ENCODE measurements around the gene OR5AK2. TPM values are rescaled to one million over a fixed set of nuclear protein-coding genes. Genes with fewer than 3 reads are reported as not detected.

The OR5AK2 gene
- total and polyA plus RNA-seq, 2 of the 8 experiments (the other 6 are each of a cell fraction or from before 2014, with no cell fraction given): not detected

DNA sequence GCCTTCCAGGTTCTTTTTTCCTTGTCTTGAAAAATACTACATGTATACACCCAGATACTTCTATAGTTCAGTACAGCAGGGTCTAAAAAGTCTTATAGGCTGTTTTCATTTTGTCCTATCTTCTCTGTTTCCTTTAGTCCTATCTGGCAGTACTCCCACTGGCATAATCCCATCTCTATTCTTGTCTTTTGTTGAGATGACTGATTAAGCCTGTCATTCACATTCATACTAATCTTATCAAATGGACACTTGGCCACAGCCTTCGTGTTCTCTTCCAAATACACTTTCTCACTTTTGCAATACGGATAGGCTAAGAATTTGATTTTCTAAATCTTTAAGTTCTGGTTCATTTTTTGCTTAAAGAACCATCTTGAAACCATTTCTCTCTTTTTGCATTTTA is 42.8 kb downstream of the OR5AK2 start:
- Histone ChIP-seq H3K23me2 (ENCODE audit: low read depth, low read length) (no peaks in the 10 kb centered on the region; the same call in 1 of the 2 replicates), H3K23ac (ENCODE audit: insufficient read length) (no peak overlapping the region), H2AK5ac (ENCODE audit: low read depth, low read length) (no peak overlapping the region), H2BK12ac (ENCODE audit: low read depth, low read length) (no peak overlapping the region), H2AFZ (ENCODE audit: low read length) (no peak overlapping the region), H4K8ac (ENCODE audit: extremely low read depth, insufficient read depth, low read length) (no peak overlapping the region), H3K4me3 (ENCODE audit: extremely low read depth in 1 of 4, insufficient read depth in 2 of 4, low read depth in 3 of 4, low read length in 4 of 4) (no peak overlapping the region), H3K4me1 (replicated peaks in 1 of 4; ENCODE audit: control insufficient read depth in 3 of 4, insufficient read depth in 4 of 4, low read length in 3 of 4) (no peaks in the 10 kb centered on the region), H3K56ac (replicated peaks; ENCODE audit: insufficient read length, low read depth, low read length) (no peak overlapping the region), H2BK120ac (replicated peaks; ENCODE audit: low read depth, low read length) (no peak overlapping the region), H3K36me3 (ENCODE audit: control insufficient read depth in 2 of 4, insufficient read depth in 4 of 4, low read length in 3 of 4) (no peaks in the 10 kb centered on the region), H3K18ac (ENCODE audit: extremely low read depth, low read length) (no peak overlapping the region), H4K5ac (ENCODE audit: insufficient read length, low read depth, low read length) (no peak overlapping the region), H3K9ac (replicated peaks in 1 of 4; ENCODE audit: extremely low read depth in 1 of 4, low read depth in 3 of 4, low read length in 3 of 4) (no peak overlapping the region), H4K20me1 (replicated peaks in 1 of 2; ENCODE audit: control insufficient read depth in 1 of 2, insufficient read depth in 2 of 2, low read length in 2 of 2) (peaks cover 0 to 1% of the 10 kb centered on the region in 2 experiments), H3K14ac (ENCODE audit: insufficient read length) (no peak overlapping the region), H2BK15ac (ENCODE audit: low read length) (no peak overlapping the region), H2BK5ac (ENCODE audit: low read depth, low read length) (no peak overlapping the region), H2BK20ac (ENCODE audit: low read length) (no peak overlapping the region), H3K79me2 (ENCODE audit: control insufficient read depth in 1 of 2, insufficient read depth in 2 of 2, low read length in 2 of 2) (no peaks in the 10 kb centered on the region), H3K9me3 (ENCODE audit: insufficient read depth in 2 of 2, low read depth in 1 of 2, low read length in 1 of 2) (peaks cover 3 to 4% of the 10 kb centered on the region in 2 experiments; a peak in 1 of 4 replicates), H3K4ac (replicated peaks; ENCODE audit: insufficient read length, low read depth, low read length) (no peak overlapping the region), H3K27ac (ENCODE audit: low read depth, low read length) (no peak overlapping the region), H3K79me1 (ENCODE audit: low read depth, low read length) (no peaks in the 10 kb centered on the region), H3K4me2 (ENCODE audit: insufficient read depth in 1 of 2, low read depth in 2 of 2, low read length in 2 of 2) (no peak overlapping the region), H3K27me3 (replicated peaks in 1 of 4; ENCODE audit: control insufficient read depth in 3 of 4, extremely low read depth in 1 of 4, insufficient read depth in 3 of 4, low read length in 3 of 4) (no peaks in the 10 kb centered on the region), H4K91ac (replicated peaks; ENCODE audit: insufficient read length, low read length) (no peak overlapping the region)
- DNase-seq (ENCODE audit: low read depth in 1 of 2, low spot score in 2 of 2): no peak
- 68% methylated on average over 2 of the region's 2 CpGs; no CpG with 5 or more reads in 1 of the 2 experiments for WGBS, 2 experiments (ENCODE audit: extremely low coverage in 1 of 2, insufficient coverage in 1 of 2, insufficient read length in 1 of 2, insufficient replicate concordance in 2 of 2, low coverage in 1 of 2, low lambda C conversion rate in 2 of 2, missing lambda C conversion rate in 1 of 2)
- ChIA-PET CTCF (ENCODE audit: partially characterized antibody) (interaction anchor here (0.6 kb wide), 1 partner anchor 289 kb away, joined by 3 read pairs; no protein-coding TSS in a partner anchor), POLR2A (ENCODE audit: partially characterized antibody) (no interaction called here)
- no peak for FAIRE-seq
- TF ChIP-seq SAP30 (IDR thresholded peaks at IDR 0.05; ENCODE audit: insufficient read depth, insufficient replicate concordance, low read length): no peak
- no peak for TF ChIP-seq TBP (IDR thresholded peaks at IDR 0.05; ENCODE audit: low read depth, low read length)
